Measurements from ENCODE around the gene GET3.
"Not testable (repeated sequence)": the region's sequence is repeated elsewhere in the genome, so short reads cannot be mapped to it uniquely, and the experiment has no call there.

The GET3 gene

DNA sequence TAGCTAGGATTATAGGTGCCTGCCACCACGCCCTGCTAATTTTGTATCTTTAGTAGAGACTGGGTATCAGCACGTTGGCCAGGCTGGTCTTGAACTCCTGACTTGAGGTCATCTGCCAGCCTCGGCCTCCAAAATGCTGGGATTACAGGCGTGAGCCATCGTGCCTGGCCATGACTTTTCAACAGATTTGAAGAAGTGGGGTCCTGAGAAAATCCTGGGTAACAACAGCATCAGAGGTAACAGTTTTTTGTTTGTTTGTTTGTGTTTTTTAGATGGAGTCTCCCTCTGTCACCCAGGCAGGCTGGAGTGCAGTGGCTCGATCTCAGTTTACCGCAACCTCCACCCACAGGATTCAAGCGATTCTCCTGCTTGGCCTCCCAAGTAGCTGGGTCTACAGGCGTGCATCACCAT lies 57.7 kb downstream of the GET3 start:
- TF ChIP-seq TAF1 (IDR thresholded peaks at IDR 0.05; ENCODE audit: low read depth, low read length), result no peak
- no peak for TF ChIP-seq PAX5 (IDR thresholded peaks at IDR 0.05; ENCODE audit: insufficient read depth, low read length, severe bottlenecking)
- TF ChIP-seq POU2F2 (IDR thresholded peaks at IDR 0.05; ENCODE audit: low read depth, low read length), result no peak
- no peak for TF ChIP-seq POLR2A (IDR thresholded peaks at IDR 0.05; ENCODE audit: low read depth, low read length)
- TF ChIP-seq POLR2AphosphoS5 (IDR thresholded peaks at IDR 0.05; ENCODE audit: low read depth, low read length), result no peak
- no peak for TF ChIP-seq SPI1 (IDR thresholded peaks at IDR 0.05; ENCODE audit: low read depth, low read length)
- DNase-seq (ENCODE audit: insufficient read length, low spot score), result no peak
- no peak for FAIRE-seq

DNA sequence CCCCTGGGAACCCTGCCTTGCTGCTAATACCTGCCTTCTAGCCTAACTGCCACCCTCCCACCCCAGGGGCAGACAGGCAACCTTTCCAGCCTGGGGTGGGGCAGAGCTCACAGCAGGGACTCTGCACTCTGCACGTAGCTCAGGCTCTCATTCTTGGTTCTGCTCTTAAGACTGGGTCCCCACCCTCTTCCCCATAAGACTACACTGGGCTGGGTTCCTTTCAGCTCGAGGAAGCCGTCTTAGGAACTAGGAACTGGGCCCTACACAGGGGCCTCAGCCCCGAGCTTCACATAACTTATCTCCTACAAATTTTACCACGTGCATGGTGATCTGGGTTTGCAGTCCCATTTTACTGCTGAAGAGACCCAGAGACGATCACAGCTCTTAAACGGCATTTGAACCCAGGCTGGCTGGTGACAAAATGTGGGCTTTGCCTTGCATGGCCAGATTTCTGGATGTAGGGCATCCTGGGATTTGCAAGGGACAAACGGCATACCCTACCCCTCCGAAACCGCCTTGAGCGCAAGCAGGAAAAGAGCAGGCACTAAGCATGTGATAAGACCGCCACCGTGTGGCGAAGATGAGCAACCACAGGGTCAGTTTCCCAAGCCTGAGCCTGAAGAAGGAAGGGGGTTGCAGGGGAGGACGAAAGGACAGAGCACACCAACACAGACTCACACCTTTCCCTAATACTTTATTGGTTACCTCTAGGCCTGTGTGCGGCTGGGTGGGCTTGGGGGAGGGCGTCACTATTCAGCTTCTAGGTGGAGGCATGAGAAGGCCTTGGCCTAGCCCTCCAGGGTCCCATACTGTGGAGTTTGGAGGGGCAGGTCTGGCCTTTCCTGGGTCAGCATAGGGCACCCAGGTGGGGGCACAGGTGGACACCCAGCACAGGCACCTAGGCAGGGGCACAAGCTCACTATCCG lies 59.1 kb downstream of the GET3 start:
- no peak for DNase-seq (ENCODE audit: insufficient read length, low spot score)
- TF ChIP-seq POU2F2 (IDR thresholded peaks at IDR 0.05; ENCODE audit: low read depth, low read length), result 0 out of 2 replicates have a peak, but pooled peaks have one; percentile 7
- no peak for TF ChIP-seq SPI1 (IDR thresholded peaks at IDR 0.05; ENCODE audit: low read depth, low read length)
- peak; percentile 95 for FAIRE-seq

GRCh38 chr19:12797141-12797587 lies 59.9 kb downstream of the GET3 start:
- no peak for FAIRE-seq
- TF ChIP-seq TAF1 (IDR thresholded peaks at IDR 0.05; ENCODE audit: low read depth, low read length) (no peak), PAX5 (IDR thresholded peaks at IDR 0.05; ENCODE audit: insufficient read depth, low read length, severe bottlenecking) (no peak), POU2F2 (IDR thresholded peaks at IDR 0.05; ENCODE audit: low read depth, low read length) (no peak), POLR2AphosphoS5 (IDR thresholded peaks at IDR 0.05; ENCODE audit: low read depth, low read length) (no peak), SPI1 (IDR thresholded peaks at IDR 0.05; ENCODE audit: low read depth, low read length) (no peak), POLR2A (IDR thresholded peaks at IDR 0.05; ENCODE audit: low read depth, low read length) (no peak)
- DNase-seq (ENCODE audit: insufficient read length, low spot score), result no peak

GRCh38 chr19:12797607-12798006 lies 60.3 kb downstream of the GET3 start:
- not testable (repeated sequence) for FAIRE-seq; DNase-seq (ENCODE audit: insufficient read length, low spot score)
